CD4-positive, alpha-beta T cell treated with Interleukin-1 beta for 1 hour (primary cell): Measurements from ENCODE around the gene TLNRD1.

Experiments
- DNase-seq, 2 donors: peaks; one replicate each; pipeline ENCODE4 v3.0.0-alpha.2; 2020 to 2022

TLNRD1 gene

GRCh38 chr15:81002331-81003096, 1.8 kb downstream of the TLNRD1 start:
- DNase-seq: no peak

- no peak for DNase-seq
These were observed 2.3 kb downstream of the TLNRD1 start for GRCh38 chr15:81003097-81003350.

- no peak for DNase-seq
These were observed 5.4 kb downstream of the TLNRD1 start for GRCh38 chr15:81006124-81006523.

- no peak for DNase-seq
These were observed 6.8 kb downstream of the TLNRD1 start for GRCh38 chr15:81007428-81008064.

GRCh38 chr15:81008312-81008711, 7.6 kb downstream of the TLNRD1 start:
- no peak for DNase-seq

GRCh38 chr15:81010086-81010485, 9.4 kb downstream of the TLNRD1 start:
- DNase-seq: no peak

GRCh38 chr15:81011593-81011992, 10.9 kb downstream of the TLNRD1 start:
- no peak for DNase-seq

GRCh38 chr15:81012588-81012987, 11.9 kb downstream of the TLNRD1 start:
- no peak for DNase-seq

- DNase-seq: no peak
These were observed 12.7 kb downstream of the TLNRD1 start for GRCh38 chr15:81013396-81013929.

- DNase-seq: no peak
These were observed 13.8 kb downstream of the TLNRD1 start for GRCh38 chr15:81014446-81015093.

GRCh38 chr15:81015621-81016488, 15.1 kb downstream of the TLNRD1 start:
- no peak for DNase-seq

GRCh38 chr15:81016489-81017068, 15.9 kb downstream of the TLNRD1 start:
- DNase-seq: no peak

- no peak for DNase-seq
These were observed 17.5 kb downstream of the TLNRD1 start for GRCh38 chr15:81018197-81018596.

GRCh38 chr15:81021321-81021720, 20.6 kb downstream of the TLNRD1 start:
- DNase-seq: no peak

- peak; percentile 17 to 66 for DNase-seq
These were observed 23.0 kb downstream of the TLNRD1 start for GRCh38 chr15:81023483-81024264.

- DNase-seq: no peak
These were observed 23.6 kb downstream of the TLNRD1 start for GRCh38 chr15:81024265-81024872.

- DNase-seq: no peak
These were observed 24.2 kb downstream of the TLNRD1 start for GRCh38 chr15:81024936-81025335.

GRCh38 chr15:81025721-81026370, 25.1 kb downstream of the TLNRD1 start:
- DNase-seq: no peak

- no peak for DNase-seq
These were observed 26.3 kb downstream of the TLNRD1 start for GRCh38 chr15:81026836-81027599.
